Loucy (cell line): ENCODE data around the gene NBAS.

Experiments
- H2AFZ ChIP-seq: fragments of 200-600 bp; sonication (generic); 2 replicates; pipeline ENCODE4 v1.6.0; 2016; ENCODE audit warnings: antibody characterized with exemption, mild to moderate bottlenecking, low read length, moderate library complexity
- H3F3A ChIP-seq: fragments of 200-600 bp; 2 replicates; pipeline ENCODE4 v1.6.0; 2016; ENCODE audit warnings: antibody characterized with exemption, low read depth, mild to moderate bottlenecking
- H3K27me3 ChIP-seq: fragments of 200-600 bp; sonication (generic); 2 replicates; pipeline ENCODE4 v1.6.1; 2014; ENCODE audit warnings: low read length, mild to moderate bottlenecking; ENCODE audit not compliant: insufficient read depth, poor library complexity, severe bottlenecking
- H3K36me3 ChIP-seq: fragments of 200-600 bp; sonication (generic); 2 replicates; pipeline ENCODE4 v1.6.1; 2016; ENCODE audit warnings: low read length; ENCODE audit not compliant: insufficient read depth
- H3K4me1 ChIP-seq: fragments of 200-600 bp; sonication (generic); 2 replicates; pipeline ENCODE4 v1.5.1; 2014; ENCODE audit warnings: low read length, mild to moderate bottlenecking; ENCODE audit not compliant: insufficient read depth, poor library complexity, severe bottlenecking
- H3K4me2 ChIP-seq: fragments of 200-600 bp; sonication (generic); 2 replicates; pipeline ENCODE4 v1.6.0; 2014; ENCODE audit warnings: antibody characterized with exemption, low read length, low read depth, mild to moderate bottlenecking; ENCODE audit not compliant: poor library complexity, severe bottlenecking
- H3K4me3 ChIP-seq: fragments of 200-600 bp; sonication (generic); 2 replicates; pipeline ENCODE4 v1.5.1; 2014; ENCODE audit warnings: low read length, mild to moderate bottlenecking, mixed read lengths; ENCODE audit not compliant: poor library complexity, severe bottlenecking
- H3K79me2 ChIP-seq: fragments of 200-600 bp; sonication (generic); 2 replicates; pipeline ENCODE4 v1.6.1; 2014; ENCODE audit warnings: low read length; ENCODE audit not compliant: insufficient read depth
- H3K9ac ChIP-seq: fragments of 200-600 bp; sonication (generic); 2 replicates; pipeline ENCODE4 v1.6.0; 2014; ENCODE audit warnings: mild to moderate bottlenecking, low read depth, low read length, moderate library complexity; ENCODE audit not compliant: poor library complexity, severe bottlenecking
- H3K9me2 ChIP-seq: fragments of 200-600 bp; sonication (generic); replicated peaks from 2 replicates; pipeline ENCODE4 v1.6.1; 2016; ENCODE audit warnings: low read depth, low read length, mixed read lengths
- H3K9me3 ChIP-seq: fragments of 200-600 bp; sonication (generic); 2 replicates; pipeline ENCODE4 v1.6.1; 2014; ENCODE audit warnings: mild to moderate bottlenecking, antibody characterized with exemption, low read length, low read depth; ENCODE audit not compliant: insufficient read depth
- H4K20me1 ChIP-seq: fragments of 200-600 bp; sonication (generic); 2 replicates; pipeline ENCODE4 v1.6.0; 2014; ENCODE audit warnings: antibody characterized with exemption, low read length, mild to moderate bottlenecking; ENCODE audit not compliant: insufficient read depth, poor library complexity, severe bottlenecking
- CTCF ChIP-seq: fragments of 200-600 bp; sonication (generic); conservative IDR thresholded peaks from 2 replicates; pipeline ENCODE4 v1.5.1; 2014; ENCODE audit warnings: mild to moderate bottlenecking, antibody characterized with exemption, low read length
- EZH2phosphoT487 ChIP-seq: fragments of 200-600 bp; IDR thresholded peaks from 2 replicates; pipeline ENCODE4 v1.6.1; 2018; ENCODE audit warnings: antibody characterized with exemption, mild to moderate bottlenecking, moderate library complexity, borderline replicate concordance

NBAS gene

GRCh38 chr2:15425712-15426111, 135.4 kb downstream of the NBAS start:
- no peak overlapping the region for H3K4me3 ChIP-seq
- no peak overlapping the region for H3K4me2 ChIP-seq
- H3K9ac ChIP-seq: no peak overlapping the region
- TF ChIP-seq CTCF: no peak
- no peak for TF ChIP-seq EZH2phosphoT487
- H3K4me1 ChIP-seq: peaks cover 13% of the 10 kb centered on the region
- H3K9me2 ChIP-seq: no peaks in the 10 kb centered on the region
- no peaks in the 10 kb centered on the region for H3K79me2 ChIP-seq
- H3F3A ChIP-seq: no peaks in the 10 kb centered on the region
- peaks cover 3% of the 10 kb centered on the region for H4K20me1 ChIP-seq
- H3K9me3 ChIP-seq: no peaks in the 10 kb centered on the region
- no peak overlapping the region for H2AFZ ChIP-seq
- no peaks in the 10 kb centered on the region for H3K27me3 ChIP-seq
- H3K36me3 ChIP-seq: peaks cover 46% of the 10 kb centered on the region; the same call in 1 of the 2 replicates

GRCh38 chr2:15421753-15422152, 139.4 kb downstream of the NBAS start:
- peaks cover 59% of the 10 kb centered on the region; the same call in 1 of the 2 replicates for H3K36me3 ChIP-seq
- H3K4me3 ChIP-seq: no peak overlapping the region
- H3K4me1 ChIP-seq: no peaks in the 10 kb centered on the region
- H3K9me3 ChIP-seq: no peaks in the 10 kb centered on the region
- H3K9ac ChIP-seq: no peak overlapping the region
- no peak for TF ChIP-seq CTCF
- TF ChIP-seq EZH2phosphoT487: no peak
- H3K79me2 ChIP-seq: no peaks in the 10 kb centered on the region
- H3K9me2 ChIP-seq: no peaks in the 10 kb centered on the region
- H4K20me1 ChIP-seq: no peaks in the 10 kb centered on the region
- H3K4me2 ChIP-seq: no peak overlapping the region
- no peaks in the 10 kb centered on the region for H3F3A ChIP-seq
- no peak overlapping the region for H2AFZ ChIP-seq
- H3K27me3 ChIP-seq: no peaks in the 10 kb centered on the region

- Histone ChIP-seq H4K20me1 (no peaks in the 10 kb centered on the region), H3K79me2 (no peaks in the 10 kb centered on the region), H3F3A (no peaks in the 10 kb centered on the region), H3K9me3 (no peaks in the 10 kb centered on the region), H3K9me2 (no peaks in the 10 kb centered on the region), H3K36me3 (peaks cover 64% of the 10 kb centered on the region), H2AFZ (no peak overlapping the region), H3K4me1 (peaks cover 6% of the 10 kb centered on the region), H3K4me3 (no peak overlapping the region), H3K4me2 (no peak overlapping the region), H3K9ac (no peak overlapping the region), H3K27me3 (no peaks in the 10 kb centered on the region)
- TF ChIP-seq EZH2phosphoT487: no peak
- no peak for TF ChIP-seq CTCF
Measured at GRCh38 chr2:15415748-15416147, 145.4 kb downstream of the NBAS start.
